GM19395 (cell line): ENCODE results near the gene SS18.
A peak's percentile ranks its signal among the peaks of the same experiment; 100 is the strongest.
"Not testable (repeated sequence)": the region's sequence is repeated elsewhere in the genome, so short reads cannot be mapped to it uniquely, and the experiment has no call there.

ENCODE experiments used
- ATAC-seq: cut with Tn5 transposase; IDR thresholded peaks from one replicate; pipeline ENCODE4 v1.9.1; 2021; ENCODE audit warnings: mild to moderate bottlenecking, moderate library complexity; ENCODE audit not compliant: unreplicated experiment

SS18 gene

GRCh38 chr18:26090130-26091046 is at the start of gene SS18:
TSS of gene SS18 (minus strand) at chr18:26090613. CDS start at chr18:26090569, 44 bp downstream.
- peak; percentile 84 for ATAC-seq

GRCh38 chr18:26135548-26135947 is 45.1 kb upstream of the SS18 start:
- no peak for ATAC-seq

GRCh38 chr18:26134107-26134506 is 43.7 kb upstream of the SS18 start:
- ATAC-seq: no peak

GRCh38 chr18:26133652-26134051 is 43.2 kb upstream of the SS18 start, which contains the start of gene PSMA8:
TSS of gene PSMA8 (plus strand) at chr18:26133869. CDS start at chr18:26133966, 97 bp downstream.
- no peak for ATAC-seq

GRCh38 chr18:26128192-26128591 is 37.8 kb upstream of the SS18 start:
- ATAC-seq: not testable (repeated sequence)

GRCh38 chr18:26127786-26128185 is 37.4 kb upstream of the SS18 start:
- no peak for ATAC-seq

- not testable (repeated sequence) for ATAC-seq
These were observed 31.6 kb upstream of the SS18 start for GRCh38 chr18:26121994-26122393.

- no peak for ATAC-seq
These were observed 31.1 kb upstream of the SS18 start for GRCh38 chr18:26121476-26121875.

- ATAC-seq: no peak
These were observed 28.8 kb upstream of the SS18 start for GRCh38 chr18:26119246-26119645.

- no peak for ATAC-seq
These were observed 13.6 kb upstream of the SS18 start for GRCh38 chr18:26104035-26104434.

GRCh38 chr18:26103579-26103978 is 13.2 kb upstream of the SS18 start:
- no peak for ATAC-seq

GRCh38 chr18:26097563-26097962 is 7.2 kb upstream of the SS18 start:
- no peak for ATAC-seq

- ATAC-seq: no peak
These were observed 6.4 kb upstream of the SS18 start for GRCh38 chr18:26096852-26097251.

- peak; percentile 59 for ATAC-seq
These were observed 726 bp upstream of the SS18 start for GRCh38 chr18:26091047-26091630.

- ATAC-seq: peak; percentile 17
These were observed 902 bp downstream of the SS18 start for GRCh38 chr18:26089293-26090129.

GRCh38 chr18:26088487-26088886 is 1.9 kb downstream of the SS18 start:
- no peak for ATAC-seq

GRCh38 chr18:26086959-26087358 is 3.5 kb downstream of the SS18 start:
- ATAC-seq: no peak

GRCh38 chr18:26085056-26085455 is 5.4 kb downstream of the SS18 start:
- ATAC-seq: no peak

GRCh38 chr18:26083099-26083498 is 7.3 kb downstream of the SS18 start:
- ATAC-seq: no peak

GRCh38 chr18:26082475-26082874 is 7.9 kb downstream of the SS18 start:
- no peak for ATAC-seq

- ATAC-seq: no peak
These were observed 16.2 kb downstream of the SS18 start for GRCh38 chr18:26074246-26074645.
